Cardiac muscle cell (in vitro differentiated cells and primary cell): ENCODE data around the gene SF1. TPM values are rescaled to one million over a fixed set of nuclear protein-coding genes. Genes with fewer than 3 reads are reported as not detected.

ENCODE experiments used
- DNase-seq, 2 donors: peaks; one replicate each; pipeline versions ENCODE4 v3.0.0 to v3.0.0-alpha.2; 2010 to 2017; ENCODE audit warnings: low read depth in 1 of 2, low spot score in 1 of 2
- H3K27ac ChIP-seq: fragments of 200-600 bp; sonication (generic); 2 replicates; pipeline ENCODE4 v1.5.1; 2016
- H3K27me3 ChIP-seq: fragments of 200-600 bp; sonication (generic); 2 replicates; pipeline ENCODE4 v1.6.0; 2016; ENCODE audit warnings: control low read depth
- H3K36me3 ChIP-seq: fragments of 200-600 bp; sonication (generic); 2 replicates; pipeline ENCODE4 v1.5.1; 2016; ENCODE audit warnings: control low read depth
- H3K4me1 ChIP-seq: fragments of 200-600 bp; sonication (generic); 2 replicates; pipeline ENCODE4 v1.8.1; 2017; ENCODE audit warnings: low read depth, mild to moderate bottlenecking, mixed run types
- H3K4me3 ChIP-seq: fragments of 200-600 bp; sonication (generic); 2 replicates; pipeline ENCODE4 v1.5.1; 2016; ENCODE audit warnings: mild to moderate bottlenecking
- H3K9me3 ChIP-seq: fragments of 200-600 bp; sonication (generic); 2 replicates; pipeline ENCODE4 v1.5.1; 2017; ENCODE audit warnings: low read depth, mild to moderate bottlenecking, control low read depth
- CTCF ChIP-seq: IDR thresholded peaks from 2 replicates; pipeline ENCODE4 v1.5.1; 2012; ENCODE audit warnings: low read depth, mild to moderate bottlenecking, low read length
- polyA plus RNA-seq: library from polyadenylated mRNA; unstranded; fragments of >200 nt; fragmentation: Nextera tagmentation; extraction: Ambion mirVana; gene quantifications from 2 replicates; pipeline ENCODE4 v1.2.1, GENCODE V29; 2016
- total RNA-seq: library from RNA; depleted of rRNA; stranded (reverse); fragments of >200 nt; gene quantifications from 2 replicates; pipeline ENCODE4 v1.2.3, GENCODE V29; 2016

The SF1 gene
- total and polyA plus RNA-seq, 2 experiments from 2014 or later, result 143 to 360 TPM

- no peak overlapping the region for H3K4me3 ChIP-seq
- no peak for DNase-seq
- TF ChIP-seq CTCF, result no peak
- H3K27ac ChIP-seq, result no peak overlapping the region
- H3K9me3 ChIP-seq, result no peaks in the 10 kb centered on the region
- peaks cover 4% of the 10 kb centered on the region for H3K36me3 ChIP-seq
- H3K27me3 ChIP-seq, result no peaks in the 10 kb centered on the region
- peaks cover 6% of the 10 kb centered on the region for H3K4me1 ChIP-seq
Observed at GRCh38 chr11:64799623-64800302, 21.4 kb upstream of the SF1 start.

- no peak for TF ChIP-seq CTCF
- Histone ChIP-seq H3K9me3 (no peaks in the 10 kb centered on the region), H3K27me3 (no peaks in the 10 kb centered on the region), H3K4me3 (no peak overlapping the region), H3K27ac (no peak overlapping the region), H3K36me3 (no peaks in the 10 kb centered on the region), H3K4me1 (peaks cover 6% of the 10 kb centered on the region)
- DNase-seq, result no peak
Observed at GRCh38 chr11:64799256-64799622, 20.9 kb upstream of the SF1 start.

GRCh38 chr11:64796757-64797541 is 18.6 kb upstream of the SF1 start:
- TF ChIP-seq CTCF, result no peak
- no peaks in the 10 kb centered on the region for H3K4me1 ChIP-seq
- no peaks in the 10 kb centered on the region for H3K27me3 ChIP-seq
- DNase-seq, result no peak
- no peak overlapping the region for H3K27ac ChIP-seq
- no peaks in the 10 kb centered on the region for H3K9me3 ChIP-seq
- H3K4me3 ChIP-seq, result no peak overlapping the region
- no peaks in the 10 kb centered on the region for H3K36me3 ChIP-seq

- H3K36me3 ChIP-seq, result no peaks in the 10 kb centered on the region
- no peaks in the 10 kb centered on the region for H3K27me3 ChIP-seq
- no peak overlapping the region for H3K4me3 ChIP-seq
- no peaks in the 10 kb centered on the region for H3K9me3 ChIP-seq
- H3K27ac ChIP-seq, result no peak overlapping the region
- DNase-seq, result no peak
- no peaks in the 10 kb centered on the region for H3K4me1 ChIP-seq
- TF ChIP-seq CTCF, result no peak
Observed at GRCh38 chr11:64796047-64796756, 17.9 kb upstream of the SF1 start.

GRCh38 chr11:64794526-64794925 is 16.2 kb upstream of the SF1 start:
- H3K27ac ChIP-seq, result no peak overlapping the region

More at GRCh38 chr11:64794526-64794925, 16.2 kb upstream of the SF1 start:
- TF ChIP-seq CTCF, result no peak
- Histone ChIP-seq H3K9me3 (no peaks in the 10 kb centered on the region), H3K4me1 (no peaks in the 10 kb centered on the region), H3K4me3 (no peak overlapping the region), H3K27me3 (no peaks in the 10 kb centered on the region), H3K36me3 (no peaks in the 10 kb centered on the region)
- DNase-seq, result no peak
